NCI-H446 (cell line): ENCODE data around the gene RXRB.
"Not testable (repeated sequence)": the region's sequence is repeated elsewhere in the genome, so short reads cannot be mapped to it uniquely, and the experiment has no call there.

ENCODE experiments used
- DNase-seq, 2 experiments: peaks; one replicate each; lab custom pipeline; 2025; lab: John Stamatoyannopoulos, UW

Gene RXRB

DNA sequence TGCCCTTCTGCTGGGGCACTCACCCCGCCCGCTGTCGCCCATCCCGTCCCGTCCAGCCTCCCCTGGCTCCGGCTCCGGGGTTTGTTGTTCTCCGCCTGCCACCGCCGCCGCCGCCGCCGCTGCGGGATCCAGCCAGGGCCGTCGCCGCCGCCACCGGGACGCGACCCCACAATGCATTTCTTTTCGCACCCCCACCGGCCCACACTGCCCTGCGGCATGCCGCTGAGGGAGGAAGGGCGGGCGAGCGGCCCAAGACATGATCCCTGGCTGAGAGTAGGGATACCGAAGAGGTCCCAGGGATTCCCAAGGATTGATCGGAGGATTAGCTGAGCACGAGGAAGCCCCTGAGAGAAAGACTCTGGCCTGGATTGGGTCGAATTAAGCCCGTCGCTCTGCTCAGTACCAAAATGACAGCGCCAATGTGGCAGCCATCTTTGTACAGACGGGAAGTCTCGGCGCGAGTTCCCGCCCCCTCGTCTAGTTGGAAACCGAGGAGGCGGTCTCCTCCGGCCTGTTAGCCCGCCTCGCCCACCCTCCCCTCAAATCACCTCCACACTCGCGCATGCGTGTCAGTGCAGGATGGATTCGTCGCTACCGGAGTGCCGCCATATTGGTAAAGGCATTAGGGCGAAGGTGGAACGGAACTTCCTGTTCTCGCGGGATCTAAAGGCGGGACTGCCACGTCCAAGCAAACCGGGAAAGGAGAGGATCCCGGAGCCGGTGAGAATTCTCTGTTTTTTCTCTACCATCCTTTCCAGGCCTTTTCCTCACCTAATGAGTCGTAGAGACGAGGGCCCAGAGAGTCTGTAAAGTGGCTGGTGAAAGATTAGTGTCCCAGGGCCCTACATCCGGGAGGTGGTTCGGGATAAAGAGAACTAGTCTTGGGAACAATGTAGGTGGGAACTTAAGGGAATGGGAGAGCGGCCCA lies at the start of gene RXRB, which contains the start of gene SLC39A7:
TSS of gene RXRB (minus strand) at position 447 of the 928 bp plus-strand sequence. CDS start at position 258, 189 bp downstream.
TSS of gene SLC39A7 (plus strand) at position 649 of the 928 bp plus-strand sequence. CDS start 379 bp downstream, outside the sequence.
- peak; percentile 99 for DNase-seq

DNA sequence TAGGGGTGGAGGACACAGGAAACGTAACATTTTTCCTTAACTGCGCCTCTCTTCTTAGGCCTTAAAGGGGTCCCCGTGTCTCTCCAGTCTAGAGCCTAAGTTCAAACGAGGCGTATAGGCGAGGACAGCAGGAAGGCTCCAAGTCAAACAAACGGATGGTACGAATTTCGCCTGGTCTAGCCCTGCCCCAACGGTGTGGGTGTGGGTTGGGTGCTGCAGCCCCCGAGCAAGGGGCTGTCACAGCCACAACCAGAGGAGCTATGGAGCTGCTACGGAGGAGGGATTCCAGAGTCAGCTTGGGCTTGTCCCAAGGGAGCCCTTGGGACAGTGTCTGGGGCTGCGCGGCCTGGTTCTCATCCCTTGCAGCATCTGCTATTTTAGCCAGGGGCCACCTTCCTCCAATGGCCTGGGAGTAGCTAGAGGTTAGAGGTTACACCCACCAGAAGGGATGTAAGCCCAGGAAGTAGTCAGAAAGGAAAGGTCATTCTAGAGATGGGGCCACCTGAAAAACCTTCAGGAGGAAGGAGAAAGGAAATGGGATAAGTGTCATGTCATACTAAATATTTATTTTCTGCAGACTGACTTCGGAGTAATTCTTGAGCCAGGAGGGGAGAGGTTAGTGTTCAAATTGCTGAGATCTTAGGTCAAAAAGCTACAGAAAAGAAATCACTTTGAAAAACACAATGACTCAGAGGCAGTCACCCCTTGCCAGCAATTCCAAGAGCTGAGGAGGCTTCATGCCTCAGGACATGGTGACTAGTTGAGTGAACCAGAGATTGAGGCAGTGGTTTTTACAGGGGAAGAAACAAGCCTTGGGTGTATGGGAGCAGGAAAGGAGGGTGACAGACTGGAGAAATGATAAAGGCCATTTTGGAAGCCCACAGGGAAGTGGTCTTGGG lies 49.5 kb upstream of the RXRB start:
- DNase-seq, result peak in 1 of 2 experiments; percentile 10

DNA sequence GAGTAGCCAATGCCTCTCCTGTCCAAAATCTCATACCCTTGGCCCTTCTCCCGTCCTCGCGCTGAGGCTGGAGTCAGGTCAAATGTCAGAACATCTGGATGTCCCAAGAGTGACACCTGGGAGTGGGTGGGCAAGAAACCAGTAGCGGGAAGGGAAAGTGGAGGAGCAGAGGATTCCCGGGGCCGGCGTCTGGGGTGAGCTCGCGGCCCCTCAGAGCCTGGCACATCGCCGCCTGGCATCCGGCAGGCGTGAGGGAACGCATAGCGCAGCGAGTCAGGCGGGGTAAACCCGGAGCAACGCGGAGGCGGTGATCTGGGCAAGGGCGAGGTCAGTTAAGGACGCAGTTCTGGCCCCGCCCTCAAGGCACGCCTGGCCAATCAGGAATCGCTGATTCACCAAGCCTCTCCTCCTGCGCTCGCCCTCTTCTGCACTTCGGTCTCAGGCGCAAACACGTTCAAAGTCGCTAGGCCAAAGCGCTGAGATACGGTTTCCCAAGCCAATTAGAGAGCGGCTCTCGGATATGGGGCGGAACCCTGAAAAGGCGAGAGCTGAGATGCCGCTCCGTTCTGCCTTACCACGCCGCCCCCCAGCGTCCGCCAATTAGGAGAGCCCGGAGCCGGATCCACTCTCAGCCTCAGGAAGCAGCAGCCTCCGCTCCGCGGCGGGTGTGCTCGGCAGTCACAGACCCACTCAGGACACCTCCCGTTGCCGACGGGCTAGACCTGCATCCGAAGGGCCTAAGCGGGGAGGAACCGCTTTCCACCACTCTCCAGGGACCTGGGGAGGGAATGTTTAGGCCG lies 48.7 kb upstream of the RXRB start:
- peak; percentile 99 for DNase-seq

DNA sequence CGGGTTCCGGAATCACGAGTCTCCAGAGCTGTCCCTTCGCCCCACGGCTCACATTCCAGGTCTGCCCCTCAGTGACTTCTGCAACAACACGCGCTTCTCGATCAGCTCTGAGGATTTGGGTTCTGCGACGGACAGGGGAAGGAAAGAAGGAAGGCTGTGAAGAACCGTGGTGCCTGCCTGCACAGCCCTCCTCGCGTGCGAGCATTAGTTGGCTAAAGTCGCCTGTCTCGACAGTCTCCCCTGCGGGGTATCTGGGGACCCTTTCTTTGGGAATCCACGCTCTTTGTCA lies 48.1 kb upstream of the RXRB start:
- DNase-seq, result peak in 1 of 2 experiments; percentile 62

DNA sequence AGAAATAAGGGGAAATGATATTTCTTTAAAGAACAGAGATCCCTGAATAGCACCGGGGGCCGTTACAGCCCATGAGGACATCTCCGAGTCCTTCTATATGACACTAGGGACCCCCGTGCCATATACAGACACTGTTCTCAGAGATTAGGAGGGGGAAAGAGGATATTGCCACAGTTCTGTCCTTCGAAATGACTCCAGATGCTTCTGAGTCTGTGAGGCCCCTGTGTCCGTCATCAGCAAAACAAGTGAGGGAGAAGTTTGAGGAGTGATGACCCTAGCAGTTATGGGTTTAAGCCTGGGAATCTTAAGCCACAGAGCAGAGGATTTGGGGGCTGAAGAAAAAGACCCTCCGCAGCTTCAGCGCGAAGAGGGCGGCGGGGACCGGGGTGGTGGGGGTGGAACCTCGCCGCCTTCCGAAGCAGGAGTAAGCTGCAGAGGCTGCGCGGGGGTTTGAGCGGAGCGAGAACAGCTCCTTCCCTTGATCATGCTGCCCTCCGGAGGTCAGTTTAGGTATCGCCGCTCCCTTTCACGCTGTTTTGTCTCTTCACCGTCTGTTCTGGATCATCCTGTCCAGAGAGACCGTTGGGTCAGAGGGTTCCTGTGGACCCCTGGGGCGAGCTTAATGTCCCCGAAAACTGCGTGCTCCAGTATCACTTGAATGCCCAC lies 47.6 kb upstream of the RXRB start:
- peak; percentile 78 to 89 for DNase-seq

DNA sequence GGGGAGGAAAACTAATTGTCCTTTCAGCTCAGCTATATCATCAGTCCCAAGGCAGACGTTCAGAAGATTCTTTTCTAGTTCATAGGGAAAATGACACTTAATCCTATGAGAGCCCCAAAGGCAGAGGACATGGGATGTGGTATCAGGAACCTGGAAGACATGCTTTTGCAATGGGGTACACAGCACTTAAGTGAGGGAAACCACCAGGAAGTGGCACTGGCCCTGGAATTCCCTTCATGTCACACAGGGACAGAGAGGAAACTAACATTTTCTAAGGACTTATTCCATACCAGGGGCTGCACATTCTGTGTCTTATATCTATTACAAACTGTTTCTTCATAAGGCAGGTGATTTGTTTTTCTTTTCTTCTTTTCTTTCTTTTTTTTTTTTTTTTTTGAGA lies 43.0 kb upstream of the RXRB start:
- no peak for DNase-seq

DNA sequence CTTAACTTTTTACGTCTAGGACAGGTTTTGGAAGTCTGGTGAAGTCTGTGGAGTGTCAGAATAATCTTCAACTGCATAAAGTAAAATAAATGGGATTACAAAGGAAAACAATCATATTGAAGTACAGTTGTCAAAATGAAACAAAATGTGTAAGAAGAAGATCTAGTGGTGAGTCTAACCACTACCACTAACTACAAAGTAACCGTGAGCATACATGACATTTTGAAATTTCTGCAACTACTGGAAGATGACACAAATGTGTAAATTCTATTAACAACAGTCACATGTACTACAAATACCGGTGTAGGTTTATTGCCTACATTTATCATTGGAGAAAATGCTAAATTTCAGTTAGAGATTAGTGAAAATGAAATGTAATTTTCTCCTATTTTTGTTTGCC lies 41.5 kb upstream of the RXRB start:
- no peak for DNase-seq

DNA sequence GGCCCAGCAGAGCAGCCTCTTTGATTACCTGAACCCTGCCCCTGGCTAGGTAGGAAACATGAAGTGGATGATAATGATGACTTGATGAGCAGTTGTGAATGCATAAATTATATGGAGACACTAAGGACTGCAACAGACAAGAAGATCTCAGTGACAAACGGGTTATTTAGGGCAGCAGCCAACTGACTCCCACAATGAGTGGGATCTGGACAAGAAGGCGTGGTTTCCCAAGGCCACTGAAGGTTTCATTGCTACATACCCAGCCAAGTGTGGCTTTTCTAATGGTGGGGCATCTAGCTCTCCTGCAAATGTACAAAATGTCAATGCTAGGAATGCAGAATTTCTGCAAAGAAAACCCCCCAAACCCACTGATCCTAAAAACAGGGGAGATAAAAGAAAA lies 37.3 kb upstream of the RXRB start:
- DNase-seq, result no peak

DNA sequence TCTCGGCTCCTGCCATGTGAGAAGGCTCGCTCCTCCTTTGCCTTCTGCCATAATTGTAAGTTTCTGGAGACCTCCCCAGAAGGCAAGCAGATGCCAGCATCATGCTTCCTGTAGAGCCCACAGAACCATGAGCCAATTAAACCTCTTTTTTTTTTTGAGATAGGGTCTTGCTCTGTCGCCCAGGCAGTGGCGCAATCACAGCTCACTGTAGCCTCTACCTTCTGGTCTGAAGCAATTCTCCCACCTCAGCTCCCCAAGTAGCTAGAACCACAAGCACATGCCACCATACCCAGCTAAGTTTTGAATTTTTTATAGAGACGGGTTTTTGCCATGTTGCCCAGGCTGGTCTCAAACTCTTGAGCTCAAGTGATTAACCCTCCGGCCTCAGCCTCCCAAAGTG lies 36.4 kb upstream of the RXRB start:
- no peak for DNase-seq

DNA sequence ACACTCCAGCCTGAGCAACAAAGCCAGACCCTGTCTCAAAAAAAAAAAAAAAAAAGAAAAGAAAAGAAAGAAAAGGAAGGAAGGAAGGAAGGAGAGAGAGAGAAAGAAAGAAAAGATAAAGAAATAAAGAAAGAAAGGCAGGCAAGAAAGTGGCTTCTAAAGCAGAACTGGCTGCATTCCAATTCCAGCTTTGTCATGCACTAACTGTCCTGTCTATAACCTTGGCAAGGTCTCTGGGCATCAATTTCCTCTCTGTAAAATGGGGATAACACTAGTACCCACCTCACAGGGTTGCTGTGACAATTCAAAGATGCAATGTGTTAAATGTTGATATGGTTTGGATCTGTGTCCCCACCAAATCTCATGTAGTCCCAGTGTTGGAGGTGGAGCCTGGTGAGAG lies 35.9 kb upstream of the RXRB start:
- DNase-seq, result no peak

DNA sequence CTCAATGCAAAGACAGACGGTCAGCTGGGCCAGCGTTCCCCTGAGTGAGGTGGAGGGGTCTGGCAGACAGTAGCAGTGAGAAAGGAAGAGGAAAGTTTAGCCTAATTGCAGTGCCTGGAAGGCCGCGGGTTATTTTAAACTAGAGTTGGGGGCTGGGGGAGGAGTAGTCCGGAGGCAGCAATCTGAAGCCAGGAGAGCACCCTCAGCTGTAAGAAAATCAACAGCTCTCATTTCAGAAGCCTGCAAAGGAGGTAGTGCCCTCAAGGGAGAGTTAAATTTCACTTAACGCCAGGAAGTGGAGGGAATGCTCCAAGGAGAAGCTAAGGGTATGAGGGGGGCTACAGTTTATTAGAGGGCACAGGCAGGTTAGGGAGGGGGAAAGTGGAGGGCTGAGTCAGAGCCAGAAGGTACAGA lies 34.8 kb upstream of the RXRB start:
- no peak for DNase-seq

DNA sequence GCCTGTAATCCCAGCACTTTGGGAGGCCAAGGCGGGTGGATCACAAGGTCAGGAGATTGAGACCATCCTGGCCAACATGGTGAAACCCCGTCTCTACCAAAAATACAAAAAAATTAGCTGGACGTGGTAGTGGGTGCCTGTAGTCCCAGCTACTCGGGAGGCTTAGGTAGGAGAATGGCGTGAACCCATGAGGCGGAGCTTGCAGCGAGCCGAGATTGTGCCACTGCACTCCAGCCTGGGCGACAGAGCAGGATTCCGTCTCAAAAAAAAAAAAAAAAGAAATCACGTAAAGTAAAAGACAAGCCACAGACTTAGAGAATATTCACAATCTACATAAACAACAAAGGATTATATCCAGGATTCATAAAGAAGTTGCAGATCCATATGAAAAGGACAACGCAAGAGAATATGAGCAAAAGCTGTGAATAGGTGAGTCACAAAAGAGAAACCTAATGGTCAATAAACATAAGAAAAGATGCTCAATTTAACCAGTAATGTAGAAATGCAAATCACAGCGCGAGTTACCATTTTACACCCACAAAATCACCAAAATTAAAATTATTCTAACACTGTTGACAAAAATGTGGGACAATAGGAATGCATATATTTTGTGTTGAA lies 26.1 kb upstream of the RXRB start:
- DNase-seq, result not testable (repeated sequence)

DNA sequence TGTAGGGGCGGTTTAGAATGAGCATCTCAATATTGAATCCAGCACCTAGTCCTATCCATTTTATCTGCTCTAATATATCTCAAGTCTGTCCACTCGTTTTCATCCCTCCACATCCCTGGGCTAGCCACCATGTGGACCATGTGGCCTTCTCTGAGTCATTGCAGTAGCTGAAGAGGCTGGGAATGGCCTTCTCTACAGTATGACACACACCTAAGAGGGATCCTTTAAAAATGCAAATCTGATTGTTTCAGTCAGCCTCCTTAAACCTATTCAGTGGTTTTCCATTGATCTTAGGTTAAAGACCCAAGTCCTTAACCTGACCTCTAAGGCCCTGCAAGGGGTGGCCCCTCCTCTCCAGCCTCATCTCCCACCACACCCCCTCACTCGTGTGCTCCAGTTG lies 17.2 kb upstream of the RXRB start:
- DNase-seq, result no peak

DNA sequence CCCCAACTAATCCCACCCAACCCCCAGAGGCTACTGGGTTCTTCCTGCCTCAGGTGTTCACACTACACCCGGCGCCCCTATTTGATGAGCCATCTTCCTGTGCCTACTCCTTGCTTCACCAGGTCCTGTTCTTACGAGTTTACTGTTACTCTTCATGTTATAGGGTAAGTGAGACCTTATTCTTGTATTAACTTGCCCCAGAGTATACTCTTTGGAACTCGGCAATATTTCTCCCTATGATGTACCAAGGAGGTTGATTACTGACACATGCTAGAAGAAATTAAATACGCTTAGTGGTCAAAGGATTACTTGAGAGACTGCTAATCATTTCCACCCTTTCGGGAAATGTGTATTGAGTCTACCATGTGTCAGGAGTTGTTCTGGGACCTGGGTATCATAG lies 16.8 kb upstream of the RXRB start:
- no peak for DNase-seq

DNA sequence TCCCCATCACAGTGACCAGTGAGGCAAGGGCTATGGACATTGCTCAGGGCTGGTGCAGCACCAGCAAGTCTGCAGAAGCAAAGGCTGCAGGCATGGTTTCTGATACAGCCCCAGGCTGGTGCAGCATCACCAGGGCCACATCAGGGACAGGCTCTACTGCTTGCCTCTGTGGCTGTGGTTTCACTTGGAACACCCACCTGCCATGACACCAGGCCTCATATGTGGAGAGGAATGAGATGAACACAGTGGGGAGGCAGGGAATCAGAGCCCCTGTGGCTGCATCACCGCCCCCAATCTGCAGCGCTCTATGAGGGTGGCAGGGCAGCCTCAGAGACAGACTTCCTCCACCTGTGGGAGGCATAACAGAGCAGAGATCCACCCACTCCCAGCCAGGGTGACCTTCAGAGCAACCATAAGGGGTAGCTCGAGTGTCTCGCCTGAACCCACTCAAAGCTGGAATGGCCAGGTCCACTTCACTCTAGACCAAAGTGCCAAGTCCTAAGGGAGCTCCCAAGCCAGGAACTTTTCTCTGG lies 15.7 kb upstream of the RXRB start:
- no peak for DNase-seq

DNA sequence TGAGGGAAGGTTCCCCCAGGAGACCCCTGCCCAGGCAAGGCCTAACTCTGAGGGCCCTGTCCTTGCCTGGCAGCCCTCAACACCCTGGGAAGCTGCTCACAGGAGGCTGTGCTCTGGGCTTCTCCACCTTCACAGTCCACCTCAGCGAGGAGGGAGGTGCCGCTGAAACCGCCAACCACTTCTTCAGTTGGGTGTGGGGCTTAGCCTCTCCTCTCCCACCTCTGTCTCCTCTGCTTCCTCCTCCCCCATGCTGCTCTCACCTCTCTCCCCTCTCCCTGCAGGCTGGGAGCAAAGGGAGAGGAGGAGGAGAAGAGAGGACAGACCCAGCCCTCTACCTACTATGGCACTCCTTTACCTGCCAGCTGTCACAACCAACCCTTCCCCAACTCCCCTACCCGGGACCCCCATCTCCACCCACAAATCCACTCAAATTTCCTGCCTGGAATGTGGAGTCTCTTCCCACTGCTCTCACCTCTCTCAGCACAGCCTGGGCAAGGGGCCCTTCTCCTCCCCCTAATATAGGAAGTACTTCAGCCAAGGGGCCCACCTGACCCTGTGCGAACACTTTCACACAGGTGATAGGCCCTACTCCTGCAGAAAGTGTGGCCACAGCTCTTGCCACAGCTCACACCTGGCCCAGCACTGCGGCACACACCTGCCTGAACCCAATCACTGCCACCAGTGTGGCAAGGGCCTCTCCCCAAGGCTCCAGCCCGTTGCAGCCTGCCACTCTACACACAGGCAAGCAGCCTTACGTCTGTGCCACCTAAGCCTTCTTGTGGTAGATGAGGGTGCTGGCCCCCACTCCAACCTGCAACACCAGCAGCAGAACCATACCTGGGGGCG lies 15.0 kb upstream of the RXRB start:
- DNase-seq, result no peak

DNA sequence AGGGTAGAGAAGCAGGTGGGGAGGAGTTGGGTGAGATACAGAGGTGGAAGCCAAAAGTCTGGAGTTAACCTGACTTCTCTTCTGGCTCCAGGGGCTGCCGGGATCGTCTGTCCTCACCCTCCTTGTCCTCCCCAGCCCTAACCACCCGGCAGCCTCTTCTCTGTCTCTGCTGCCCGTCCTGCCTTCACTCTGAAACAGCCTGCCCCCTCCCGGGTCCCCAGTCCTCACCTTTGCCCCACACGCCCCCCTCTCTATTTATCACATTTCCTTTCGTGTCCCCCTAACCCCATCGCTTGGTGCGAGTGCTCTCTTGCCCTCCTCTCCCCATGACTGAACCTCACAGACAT lies 13.5 kb upstream of the RXRB start:
- no peak for DNase-seq

DNA sequence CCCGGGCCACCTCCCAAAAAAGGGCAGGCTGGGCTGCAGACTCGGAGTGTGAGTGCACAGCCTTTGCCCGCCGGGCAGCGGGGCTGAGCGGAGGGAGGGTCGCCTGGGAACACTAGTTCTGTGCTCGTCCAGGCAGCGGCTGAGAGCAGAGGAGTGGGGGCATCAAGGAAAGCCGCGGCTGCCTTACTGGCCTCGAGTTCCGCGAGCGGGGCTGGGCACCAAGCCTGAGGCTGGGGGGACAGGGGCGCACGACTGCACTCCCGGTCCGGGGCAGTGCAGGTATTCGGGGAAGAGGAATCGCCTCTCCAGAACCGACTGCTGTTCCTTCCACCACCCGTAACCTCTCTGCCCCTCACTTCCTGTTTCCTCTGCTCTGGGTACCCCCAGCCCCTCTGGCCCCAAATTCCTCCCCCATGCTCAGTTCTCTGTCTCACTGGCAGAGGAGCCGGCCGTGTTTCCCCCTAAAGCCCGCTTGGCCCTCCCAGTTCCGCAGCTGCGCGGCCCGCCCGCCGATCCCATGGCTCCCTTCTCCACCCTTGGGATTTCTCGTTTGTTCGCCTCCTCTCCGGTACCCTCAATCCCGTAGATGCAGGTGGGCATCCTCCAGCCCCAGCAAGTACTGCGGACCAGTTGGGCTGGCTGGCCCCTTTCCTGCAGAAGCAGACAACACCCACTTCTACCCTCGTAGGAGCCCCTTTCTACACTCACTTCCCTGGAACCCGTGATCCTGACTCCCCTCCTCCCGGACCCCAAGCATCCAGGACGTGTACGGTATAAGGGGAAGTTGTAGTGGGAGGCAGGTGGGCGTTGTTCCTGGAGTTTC lies 12.9 kb upstream of the RXRB start:
- DNase-seq, result no peak

DNA sequence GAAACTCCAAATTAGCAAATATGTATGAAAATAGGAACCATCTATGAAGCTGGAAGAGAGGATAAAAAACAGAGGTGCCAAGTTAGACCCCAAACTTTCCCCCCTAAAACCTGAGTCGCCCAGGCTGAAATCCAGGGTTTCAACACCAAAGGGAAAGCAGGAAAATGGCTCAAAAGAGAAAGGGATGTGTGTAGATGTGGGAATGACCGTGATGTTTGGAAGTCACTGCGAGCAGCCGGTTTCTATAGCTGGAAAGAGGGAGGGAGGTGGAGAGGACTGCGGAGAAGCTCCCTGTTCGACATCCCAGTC lies 12.3 kb upstream of the RXRB start:
- DNase-seq, result no peak
